MM.1S (cell line): Measurements from ENCODE around the gene NT5C1A.

Experiments used
- DNase-seq: peaks from one replicate; pipeline ENCODE4 v3.0.0-alpha.2; 2015
- H2AFZ ChIP-seq: fragments of 300-600 bp; sonication (generic); 2 replicates; pipeline ENCODE4 v1.6.0; 2016; ENCODE audit warnings: antibody characterized with exemption, low read length
- H3F3A ChIP-seq: fragments of 300-600 bp; sonication (generic); 2 replicates; pipeline ENCODE4 v1.6.1; 2016; ENCODE audit warnings: mild to moderate bottlenecking, antibody characterized with exemption, low read length, moderate library complexity, mixed read lengths; ENCODE audit not compliant: insufficient read depth
- H3K27ac ChIP-seq: fragments of 300-600 bp; sonication (generic); 2 replicates; pipeline ENCODE4 v1.5.1; 2016; ENCODE audit warnings: mild to moderate bottlenecking, low read length
- H3K27me3 ChIP-seq: fragments of 300-600 bp; sonication (generic); replicated peaks from 2 replicates; pipeline ENCODE4 v1.6.0; 2016; ENCODE audit warnings: low read length; ENCODE audit not compliant: insufficient read depth
- H3K36me3 ChIP-seq: fragments of 300-600 bp; sonication (generic); replicated peaks from 2 replicates; pipeline ENCODE4 v1.6.1; 2016; ENCODE audit warnings: mild to moderate bottlenecking, low read length, mixed read lengths; ENCODE audit not compliant: insufficient read depth
- H3K4me1 ChIP-seq: fragments of 300-600 bp; sonication (generic); 2 replicates; pipeline ENCODE4 v1.6.1; 2016; ENCODE audit warnings: low read length, mixed read lengths
- H3K4me2 ChIP-seq: fragments of 300-600 bp; sonication (generic); 2 replicates; pipeline ENCODE4 v1.6.0; 2016; ENCODE audit warnings: low read depth, low read length
- H3K4me3 ChIP-seq: fragments of 300-600 bp; sonication (generic); 2 replicates; pipeline ENCODE4 v1.5.1; 2016; ENCODE audit warnings: low read length, mixed read lengths
- H3K79me2 ChIP-seq: fragments of 300-600 bp; sonication (generic); 2 replicates; pipeline ENCODE4 v1.6.1; 2016; ENCODE audit warnings: mixed run types, low read length, mixed read lengths
- H3K9ac ChIP-seq: fragments of 300-600 bp; sonication (generic); 2 replicates; pipeline ENCODE4 v1.6.1; 2016; ENCODE audit warnings: low read length, mixed read lengths
- H3K9me2 ChIP-seq: fragments of 300-600 bp; sonication (generic); replicated peaks from 2 replicates; pipeline ENCODE4 v1.6.1; 2016; ENCODE audit warnings: mild to moderate bottlenecking, low read length, mixed read lengths; ENCODE audit not compliant: insufficient read depth
- H3K9me3 ChIP-seq: fragments of 300-600 bp; sonication (generic); replicated peaks from 2 replicates; pipeline ENCODE4 v1.6.1; 2016; ENCODE audit warnings: mild to moderate bottlenecking, low read length, mixed read lengths; ENCODE audit not compliant: insufficient read depth
- H4K20me1 ChIP-seq: fragments of 300-600 bp; sonication (generic); 2 replicates; pipeline ENCODE4 v1.6.1; 2016; ENCODE audit warnings: mild to moderate bottlenecking, low read length, moderate library complexity, mixed read lengths; ENCODE audit not compliant: insufficient read depth
- CTCF ChIP-seq: fragments of 300-600 bp; sonication (generic); IDR thresholded peaks from 2 replicates; pipeline ENCODE4 v1.5.1; 2016; ENCODE audit warnings: antibody characterized with exemption, low read length, mixed read lengths
- EZH2 ChIP-seq: fragments of 300-600 bp; sonication (generic); optimal IDR thresholded peaks from 2 replicates; pipeline ENCODE3; 2017; ENCODE audit warnings: low read depth, mild to moderate bottlenecking, antibody characterized with exemption, low read length, mixed read lengths
- EZH2phosphoT487 ChIP-seq: fragments of 300-600 bp; sonication (generic); IDR thresholded peaks from 2 replicates; pipeline ENCODE4 v1.6.1; 2018; ENCODE audit warnings: antibody characterized with exemption, low read length

The NT5C1A gene

GRCh38 chr1:39643705-39644104 is 28.2 kb downstream of the NT5C1A start:
- Histone ChIP-seq H2AFZ (no peak overlapping the region), H3K9me2 (no peaks in the 10 kb centered on the region), H3K27ac (no peak overlapping the region), H3K4me3 (no peak overlapping the region), H3F3A (no peaks in the 10 kb centered on the region), H3K27me3 (no peaks in the 10 kb centered on the region), H3K36me3 (no peaks in the 10 kb centered on the region), H3K9ac (no peak overlapping the region), H4K20me1 (no peaks in the 10 kb centered on the region), H3K4me1 (peaks cover 7% of the 10 kb centered on the region; the same call in 1 of the 2 replicates), H3K79me2 (no peaks in the 10 kb centered on the region), H3K4me2 (no peak overlapping the region), H3K9me3 (no peaks in the 10 kb centered on the region)
- no peak for TF ChIP-seq EZH2
- TF ChIP-seq CTCF = no peak
- no peak for TF ChIP-seq EZH2phosphoT487
- no peak for DNase-seq

- no peaks in the 10 kb centered on the region for H3K27me3 ChIP-seq
- DNase-seq = no peak
- H3K79me2 ChIP-seq = no peaks in the 10 kb centered on the region; the same call in 1 of the 2 replicates
- no peaks in the 10 kb centered on the region for H3K9me3 ChIP-seq
- H3K36me3 ChIP-seq = no peaks in the 10 kb centered on the region
- H3K9ac ChIP-seq = no peak overlapping the region
- TF ChIP-seq EZH2 (no peak), CTCF (no peak)
- peaks cover 10% of the 10 kb centered on the region; the same call in 1 of the 2 replicates for H3K4me1 ChIP-seq
- no peaks in the 10 kb centered on the region for H3F3A ChIP-seq
- no peak overlapping the region for H3K4me2 ChIP-seq
- no peak overlapping the region for H3K27ac ChIP-seq
- H3K9me2 ChIP-seq = no peaks in the 10 kb centered on the region
- H4K20me1 ChIP-seq = no peaks in the 10 kb centered on the region
- H3K4me3 ChIP-seq = no peak overlapping the region
- no peak overlapping the region for H2AFZ ChIP-seq
Measured at GRCh38 chr1:39642796-39643195, 29.1 kb downstream of the NT5C1A start.

GRCh38 chr1:39640861-39641260 is 31.0 kb downstream of the NT5C1A start:
- H3K27ac ChIP-seq = no peak overlapping the region
- no peaks in the 10 kb centered on the region; the same call in 1 of the 2 replicates for H3K79me2 ChIP-seq
- H3K4me2 ChIP-seq = no peak overlapping the region
- no peaks in the 10 kb centered on the region for H3K9me2 ChIP-seq
- no peaks in the 10 kb centered on the region for H3K27me3 ChIP-seq
- no peak overlapping the region for H2AFZ ChIP-seq
- H3K4me3 ChIP-seq = no peak overlapping the region
- no peak for TF ChIP-seq EZH2
- TF ChIP-seq EZH2phosphoT487 = no peak
- TF ChIP-seq CTCF = no peak
- no peaks in the 10 kb centered on the region for H3F3A ChIP-seq
- peaks cover 10% of the 10 kb centered on the region; the same call in 1 of the 2 replicates for H3K4me1 ChIP-seq
- DNase-seq = no peak
- no peak overlapping the region for H3K9ac ChIP-seq
- H4K20me1 ChIP-seq = no peaks in the 10 kb centered on the region
- no peaks in the 10 kb centered on the region for H3K9me3 ChIP-seq
- H3K36me3 ChIP-seq = no peaks in the 10 kb centered on the region
